GM18520 (cell line): ENCODE data around the gene B3GALT6.

Experiments
- ATAC-seq: cut with Tn5 transposase; IDR thresholded peaks from one replicate; pipeline ENCODE4 v1.9.1; 2021; ENCODE audit not compliant: unreplicated experiment

The B3GALT6 gene

GRCh38 chr1:1230656-1231399 is 1.2 kb upstream of the B3GALT6 start:
- ATAC-seq: no peak

DNA sequence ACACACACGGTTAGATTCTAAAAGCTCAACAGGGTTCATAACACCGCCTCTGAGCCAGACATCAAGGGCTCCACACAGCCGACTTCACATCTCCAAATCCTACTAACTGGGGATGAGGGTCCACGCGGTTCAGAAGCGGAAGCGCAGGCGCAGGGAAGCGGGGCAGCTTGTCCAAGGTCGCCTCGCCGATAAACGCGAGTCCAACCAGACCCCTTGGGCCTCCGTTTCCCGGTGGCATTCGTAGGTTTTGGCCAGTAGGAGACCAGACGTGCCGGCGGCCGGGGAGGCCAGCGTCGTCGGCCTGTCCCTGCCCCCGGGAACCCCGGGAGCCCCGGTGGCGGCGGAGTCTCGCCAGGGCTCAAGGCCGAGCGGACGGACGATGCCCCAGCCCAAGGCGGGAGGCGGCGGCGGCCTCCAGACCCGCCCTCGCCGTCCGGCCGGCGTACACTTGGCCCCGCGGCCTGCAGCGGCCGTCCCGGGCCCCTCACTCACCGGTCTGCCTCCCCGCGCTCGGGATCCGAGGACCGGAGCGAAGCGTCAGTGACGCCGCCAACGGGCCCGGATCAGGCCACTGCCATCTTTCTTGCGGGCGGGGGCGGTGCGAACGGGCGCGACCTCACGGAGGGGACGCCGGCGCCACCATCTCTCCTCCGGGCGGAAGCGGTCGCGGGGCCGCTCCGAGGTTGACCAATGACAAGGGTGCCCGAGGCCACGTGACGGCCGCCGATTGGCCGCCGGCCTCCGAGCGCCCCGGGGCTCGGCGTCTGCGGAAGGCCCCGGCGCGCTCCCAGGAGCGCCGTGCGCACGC is 433 bp upstream of the B3GALT6 start, which contains the start of gene SDF4:
SDF4 (minus strand) TSS at position 602 of the 808 bp plus-strand sequence. CDS start 3,229 bp downstream, outside the sequence.
- peak; percentile 95 for ATAC-seq

- ATAC-seq: no peak
Observed at GRCh38 chr1:1232796-1233566, 944 bp downstream of the B3GALT6 start.

DNA sequence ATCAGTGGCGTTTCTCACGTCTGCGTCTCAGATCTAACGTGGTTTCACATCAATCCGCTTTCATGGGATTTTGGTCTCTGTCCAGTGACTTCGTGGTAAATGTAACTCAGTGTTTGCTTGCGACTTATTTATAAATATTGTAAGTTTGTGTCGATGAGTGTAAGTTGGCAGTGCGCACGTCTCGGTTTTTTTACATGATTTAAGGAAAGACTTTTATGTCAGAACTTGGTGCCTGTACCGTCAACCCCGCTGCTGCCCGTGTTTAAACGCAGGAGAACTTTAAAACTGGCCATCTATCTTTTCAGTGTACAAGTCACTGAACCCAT is 1.5 kb downstream of the B3GALT6 start:
- ATAC-seq: no peak

DNA sequence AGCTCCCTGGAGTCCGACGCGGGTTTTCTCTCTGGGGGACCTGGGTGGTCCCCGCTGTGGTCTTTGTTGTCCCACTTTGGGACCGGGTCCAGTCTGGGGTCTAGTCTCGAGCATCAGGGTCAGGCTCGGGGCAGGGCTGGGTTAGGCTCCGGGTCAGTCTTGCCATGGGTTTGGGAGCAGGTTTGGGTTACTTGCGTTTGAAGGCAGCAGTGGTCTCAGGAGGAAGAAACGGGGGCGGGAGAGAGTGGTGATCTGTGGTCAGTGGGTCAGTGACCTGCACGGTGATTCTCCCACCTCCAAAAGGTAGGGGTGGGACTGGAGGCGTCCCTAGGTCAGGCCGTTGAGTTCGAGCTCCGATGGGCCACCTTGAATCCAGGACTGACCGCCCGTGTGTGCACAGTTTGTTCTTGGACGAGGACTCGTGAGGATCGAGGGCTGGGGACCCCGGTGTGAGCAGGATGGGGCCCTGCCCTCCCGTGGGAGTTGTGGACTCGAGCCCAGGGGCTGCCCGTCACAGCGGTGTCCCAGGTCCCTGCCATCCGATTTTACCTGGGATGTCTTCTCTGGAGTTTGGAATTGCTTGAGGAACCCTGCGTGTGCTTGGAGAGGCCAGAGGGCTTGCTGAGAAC is 2.3 kb downstream of the B3GALT6 start:
- no peak for ATAC-seq

- no peak for ATAC-seq
Observed at GRCh38 chr1:1235016-1235744, 3.1 kb downstream of the B3GALT6 start.

DNA sequence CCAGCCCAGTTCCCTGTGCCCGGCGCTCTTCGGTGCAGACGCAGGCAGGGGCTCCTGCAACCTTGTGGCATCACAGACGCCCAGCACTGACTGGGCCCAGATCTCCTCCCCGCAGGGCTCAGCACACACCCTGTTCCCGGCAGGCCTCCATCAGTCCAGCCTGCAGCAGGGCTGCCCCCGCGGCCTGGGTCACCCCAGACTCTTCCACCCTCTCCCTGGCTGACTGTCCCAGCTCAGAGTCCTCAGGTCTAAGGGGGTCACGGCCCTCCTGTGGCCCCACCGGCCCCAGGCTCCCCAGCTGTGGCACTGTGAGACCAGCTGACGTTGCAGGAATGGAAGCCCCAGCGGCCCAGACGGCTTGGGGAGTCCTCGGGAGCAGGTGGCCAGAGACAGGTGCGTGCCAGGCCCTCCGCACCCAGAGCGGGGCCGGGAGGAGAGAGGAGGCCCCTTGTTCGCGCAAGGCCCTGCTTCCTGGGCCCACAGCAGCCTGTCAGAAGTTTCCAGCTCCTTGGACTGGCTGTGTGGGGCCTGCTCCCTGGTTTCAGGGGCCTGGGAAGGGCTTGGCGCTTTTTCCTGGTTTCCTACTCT is 4.2 kb downstream of the B3GALT6 start:
- no peak for ATAC-seq

DNA sequence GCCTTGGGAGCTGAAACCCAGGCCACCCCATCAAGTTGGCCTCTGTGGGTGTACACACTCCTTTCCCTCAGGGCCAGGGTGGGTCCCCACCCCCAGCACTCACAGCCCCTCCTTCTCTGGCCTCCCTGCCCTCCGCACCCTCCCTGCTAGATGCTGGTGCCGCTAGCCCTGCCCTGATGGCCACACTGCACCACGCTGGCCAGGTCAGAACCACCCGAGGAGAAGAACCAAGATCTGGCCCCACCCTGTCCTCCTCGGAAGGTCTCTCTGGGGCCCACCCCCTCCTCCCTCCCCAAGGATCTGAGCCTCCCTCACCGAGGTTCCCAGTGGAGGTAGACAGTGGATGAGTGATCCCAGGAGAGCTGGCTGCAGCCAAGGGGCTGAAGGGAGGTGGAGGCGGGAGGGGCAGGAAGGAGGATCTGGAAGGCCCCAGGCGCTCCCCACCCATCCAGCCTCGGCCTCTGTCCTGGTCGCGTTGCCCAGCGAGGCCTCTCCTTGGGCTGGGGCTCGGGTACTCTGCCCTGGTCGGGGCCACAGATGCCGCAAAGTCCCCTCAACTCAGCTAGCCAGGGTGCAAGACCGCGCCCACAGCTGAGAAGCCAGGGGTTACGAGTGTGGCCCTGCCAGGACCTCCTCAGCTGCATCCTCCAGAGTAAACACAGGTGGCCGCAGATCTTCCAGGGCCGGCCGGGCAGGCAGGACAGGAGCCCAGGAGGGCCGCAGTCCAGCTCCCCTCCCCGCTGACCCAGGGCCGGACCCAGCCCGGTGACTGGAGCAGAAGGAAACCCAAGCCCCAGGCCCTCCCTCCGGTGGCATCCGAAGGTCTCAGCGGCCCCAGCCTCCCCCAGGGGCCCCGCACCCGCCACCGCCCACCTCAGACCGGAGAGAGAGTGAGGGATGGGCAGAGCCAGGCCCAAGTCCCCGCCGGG is 5.2 kb downstream of the B3GALT6 start:
- no peak for ATAC-seq

- no peak for ATAC-seq
Observed at GRCh38 chr1:1237874-1238701, 6.1 kb downstream of the B3GALT6 start.

- ATAC-seq: no peak
Observed at GRCh38 chr1:1238702-1239178, 6.7 kb downstream of the B3GALT6 start.

DNA sequence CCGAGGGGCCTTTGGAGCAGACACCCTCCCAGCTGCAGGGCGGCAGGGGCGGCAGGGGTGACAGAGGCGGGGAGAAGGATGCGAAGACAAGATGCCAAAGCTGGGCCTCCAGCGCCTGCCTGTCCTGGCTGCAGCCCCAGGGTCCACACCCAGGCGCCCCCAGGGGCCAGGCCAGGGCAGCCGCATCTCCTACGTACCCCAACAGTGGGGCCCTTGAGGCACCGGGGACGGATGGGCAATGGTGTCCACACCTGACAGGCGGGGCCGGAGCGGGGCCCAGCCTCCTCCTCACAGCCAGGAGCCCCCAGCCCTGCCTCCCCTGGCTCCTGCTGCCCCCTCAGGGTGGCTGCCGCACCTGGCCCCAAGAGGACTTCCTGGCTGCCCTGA is 7.2 kb downstream of the B3GALT6 start:
- ATAC-seq: no peak

DNA sequence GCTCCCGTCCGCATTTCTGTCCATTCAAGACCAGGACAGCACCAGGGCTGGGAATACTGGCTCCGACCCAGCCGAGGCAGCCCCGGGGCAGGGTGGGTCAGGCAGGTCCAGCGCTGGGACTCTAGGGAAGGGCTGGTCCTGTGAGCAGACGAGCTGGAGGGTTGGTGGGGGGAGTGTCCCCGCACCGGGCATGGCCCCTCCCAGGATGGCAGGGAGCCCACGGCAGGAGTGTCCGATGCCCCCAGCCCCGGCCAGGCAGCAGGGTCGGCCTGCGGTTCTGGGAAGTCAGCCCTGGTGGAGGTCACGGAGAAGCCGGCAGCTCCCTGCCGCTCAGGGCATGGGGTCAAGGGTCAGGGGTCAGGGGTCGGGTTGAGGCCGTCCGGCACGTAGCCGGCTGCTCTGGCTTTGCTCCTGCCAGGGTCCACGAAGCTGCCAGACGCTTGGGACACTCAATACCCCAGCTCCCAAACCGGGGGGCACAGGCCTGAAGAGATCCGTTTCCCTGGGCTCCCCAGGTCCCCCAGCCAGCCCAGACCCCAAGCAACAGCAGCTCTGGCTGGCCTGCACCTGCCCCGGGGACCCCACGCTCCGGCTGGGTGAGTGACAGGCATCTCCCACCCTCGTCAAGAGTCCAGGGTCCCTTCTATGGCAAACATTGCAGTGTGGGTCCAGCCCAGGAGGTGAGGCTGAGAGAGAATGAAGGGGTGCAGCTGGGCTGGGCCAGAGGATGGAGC is 7.7 kb downstream of the B3GALT6 start:
- ATAC-seq: no peak

DNA sequence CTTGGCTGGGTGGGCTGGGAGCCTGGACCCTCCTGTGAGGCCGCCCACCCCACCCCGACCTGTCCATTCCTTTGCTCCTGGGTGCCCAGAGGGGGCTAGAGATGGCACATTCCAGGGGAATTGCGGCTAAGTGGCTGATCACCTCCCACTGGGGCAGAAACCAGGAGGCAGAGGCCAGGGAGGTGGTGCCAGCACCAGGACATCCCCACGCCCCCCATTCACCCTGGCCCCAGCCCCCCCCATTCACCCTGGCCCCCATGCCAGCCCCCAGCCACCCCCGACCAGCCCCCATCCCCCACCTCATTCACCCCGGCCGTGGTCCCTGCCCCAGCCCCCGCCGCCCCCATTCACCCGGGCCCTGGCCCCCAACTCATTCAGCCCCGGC is 8.3 kb downstream of the B3GALT6 start:
- ATAC-seq: no peak

DNA sequence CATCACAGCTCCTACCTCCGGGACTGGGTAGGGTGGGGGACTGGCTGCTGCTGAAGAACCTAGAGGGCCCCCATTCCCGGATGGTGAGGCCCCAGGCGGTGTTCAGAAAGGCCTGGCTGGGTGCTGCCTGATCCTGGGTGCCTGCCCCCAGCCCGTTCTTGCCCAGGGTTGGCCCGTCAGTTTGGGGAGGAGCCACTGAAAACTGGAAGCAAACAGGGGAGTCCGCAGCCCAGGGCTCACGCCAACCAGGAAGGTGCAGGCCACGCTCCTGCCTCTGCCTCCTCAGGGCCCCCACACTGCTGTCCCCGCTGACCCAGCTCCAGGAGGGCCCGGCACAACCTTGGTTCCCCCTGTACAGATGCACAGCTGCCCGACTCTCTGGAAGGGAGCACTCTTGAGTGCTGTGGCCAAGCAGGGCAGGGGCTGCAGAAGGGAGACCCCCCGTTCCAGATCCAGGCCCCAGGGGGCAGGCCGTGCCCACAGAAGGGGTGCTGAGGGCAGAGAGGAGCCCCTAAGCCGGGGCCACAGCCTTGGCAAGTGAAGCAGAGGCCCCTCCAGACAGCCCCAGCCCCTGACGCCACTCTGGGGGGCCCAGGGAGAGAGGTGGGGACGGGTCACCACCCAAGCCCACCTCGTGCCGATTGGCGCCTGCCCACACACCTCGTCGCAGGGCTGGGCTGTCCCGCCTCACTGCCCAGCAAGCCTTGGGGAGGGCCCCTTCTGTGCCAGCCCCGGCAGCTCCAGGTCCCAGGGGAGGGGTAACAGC is 9.0 kb downstream of the B3GALT6 start:
- no peak for ATAC-seq

DNA sequence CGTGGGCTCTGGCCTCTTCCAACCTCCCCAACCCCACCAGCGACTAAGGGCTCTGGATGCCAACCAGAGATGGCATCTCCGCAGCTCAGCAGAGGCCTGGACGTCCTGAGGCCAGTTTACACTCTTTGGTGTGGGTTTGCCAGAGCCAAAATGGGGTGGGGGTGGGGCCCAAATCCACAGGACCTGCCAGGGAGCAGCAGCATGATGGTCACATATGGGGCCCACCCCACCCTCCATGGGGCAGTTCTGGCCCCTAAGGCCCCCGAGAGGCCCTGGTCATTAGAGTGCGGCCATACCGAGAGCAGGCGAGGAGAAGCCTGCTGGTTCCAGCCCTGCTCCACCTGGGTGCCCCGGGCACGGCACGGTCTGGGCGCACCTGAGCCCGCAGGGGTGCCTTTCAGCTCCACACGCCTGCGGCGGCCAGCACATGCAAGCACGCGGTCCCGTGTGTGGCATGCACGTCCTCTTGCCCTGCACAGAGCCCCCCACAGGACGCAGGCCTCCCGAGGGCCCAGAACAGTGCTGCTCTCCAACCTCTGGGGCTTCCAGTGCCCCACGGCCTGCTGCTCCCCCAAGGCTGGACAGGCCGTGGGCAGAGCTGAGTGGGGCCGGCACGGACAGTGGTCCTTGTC is 9.7 kb downstream of the B3GALT6 start:
- ATAC-seq: no peak
